ENCODE measurements around the gene INA.

DNA sequence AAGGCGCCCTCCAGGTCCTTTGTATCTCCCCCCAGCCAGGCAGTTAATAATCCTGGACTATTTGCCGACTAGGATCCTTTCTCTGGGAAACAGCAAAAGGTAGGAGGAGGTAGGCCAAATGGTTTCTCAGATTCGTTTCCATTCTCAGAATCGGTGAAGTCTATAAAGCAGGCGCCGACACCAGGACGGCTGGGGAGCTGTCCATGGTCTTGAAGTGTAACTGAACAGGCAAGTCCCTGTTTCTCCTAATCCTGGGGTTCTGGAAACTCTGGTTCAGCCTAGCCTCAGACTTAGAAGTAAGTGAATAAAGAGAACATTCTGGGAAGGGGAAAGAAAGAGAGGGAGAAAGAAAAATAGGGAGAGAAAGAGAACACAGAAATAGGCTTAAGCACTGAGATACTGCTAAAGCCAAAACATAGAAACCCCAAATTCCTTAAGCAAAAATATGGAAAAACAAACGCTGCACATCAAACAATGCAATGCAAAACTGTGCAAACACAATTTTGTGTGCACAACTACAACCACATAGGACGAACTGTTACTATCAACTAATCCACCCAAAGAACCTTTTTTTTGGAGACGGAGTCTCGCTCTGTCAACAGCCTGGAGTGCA is 11.1 kb upstream of the INA start:
- TF ChIP-seq, protein P1, sequence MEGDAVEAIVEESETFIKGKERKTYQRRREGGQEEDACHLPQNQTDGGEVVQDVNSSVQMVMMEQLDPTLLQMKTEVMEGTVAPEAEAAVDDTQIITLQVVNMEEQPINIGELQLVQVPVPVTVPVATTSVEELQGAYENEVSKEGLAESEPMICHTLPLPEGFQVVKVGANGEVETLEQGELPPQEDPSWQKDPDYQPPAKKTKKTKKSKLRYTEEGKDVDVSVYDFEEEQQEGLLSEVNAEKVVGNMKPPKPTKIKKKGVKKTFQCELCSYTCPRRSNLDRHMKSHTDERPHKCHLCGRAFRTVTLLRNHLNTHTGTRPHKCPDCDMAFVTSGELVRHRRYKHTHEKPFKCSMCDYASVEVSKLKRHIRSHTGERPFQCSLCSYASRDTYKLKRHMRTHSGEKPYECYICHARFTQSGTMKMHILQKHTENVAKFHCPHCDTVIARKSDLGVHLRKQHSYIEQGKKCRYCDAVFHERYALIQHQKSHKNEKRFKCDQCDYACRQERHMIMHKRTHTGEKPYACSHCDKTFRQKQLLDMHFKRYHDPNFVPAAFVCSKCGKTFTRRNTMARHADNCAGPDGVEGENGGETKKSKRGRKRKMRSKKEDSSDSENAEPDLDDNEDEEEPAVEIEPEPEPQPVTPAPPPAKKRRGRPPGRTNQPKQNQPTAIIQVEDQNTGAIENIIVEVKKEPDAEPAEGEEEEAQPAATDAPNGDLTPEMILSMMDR (conservative IDR thresholded peaks at IDR 0.05; ENCODE audit: low read depth, low read length) = no peak
- TF ChIP-seq EZH2 (IDR thresholded peaks at IDR 0.05; ENCODE audit: borderline replicate concordance, low read depth, low read length, poor library complexity, severe bottlenecking) = no peak
